ENCODE measurements around the gene PPP2R2B.

Gene PPP2R2B

DNA sequence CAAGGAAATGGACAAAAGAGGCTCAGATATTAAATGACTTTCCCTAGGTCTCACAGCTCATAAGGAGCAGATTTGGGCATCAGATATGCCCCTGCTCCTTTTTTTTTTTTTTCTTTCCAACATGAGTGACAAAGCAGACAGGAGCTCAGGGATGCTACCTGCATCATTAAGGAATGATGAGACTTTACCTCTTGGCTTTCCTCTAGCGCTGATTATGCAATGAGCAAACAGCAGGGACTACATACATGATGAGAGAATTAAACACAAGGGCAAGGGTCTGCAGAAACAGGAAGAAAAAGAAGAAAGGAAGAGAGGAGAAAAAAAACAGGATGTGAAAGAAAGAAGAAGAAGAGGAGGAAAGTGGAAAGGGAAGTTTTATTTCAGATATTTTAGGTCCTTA lies 179.9 kb downstream of the PPP2R2B start:
- H3K9me3 Mint-ChIP-seq = no peaks in the 10 kb centered on the region
- no peak overlapping the region for H3K4me3 Mint-ChIP-seq
- peaks cover 8% of the 10 kb centered on the region for H3K27me3 Mint-ChIP-seq (ENCODE audit: low read depth, poor library complexity)
- H3K36me3 Mint-ChIP-seq (ENCODE audit: low read depth) = no peaks in the 10 kb centered on the region
- no peak for DNase-seq
- peaks cover 20% of the 10 kb centered on the region for H3K4me1 Mint-ChIP-seq
- H3K27ac Mint-ChIP-seq = no peak overlapping the region
- TF ChIP-seq, protein P1, sequence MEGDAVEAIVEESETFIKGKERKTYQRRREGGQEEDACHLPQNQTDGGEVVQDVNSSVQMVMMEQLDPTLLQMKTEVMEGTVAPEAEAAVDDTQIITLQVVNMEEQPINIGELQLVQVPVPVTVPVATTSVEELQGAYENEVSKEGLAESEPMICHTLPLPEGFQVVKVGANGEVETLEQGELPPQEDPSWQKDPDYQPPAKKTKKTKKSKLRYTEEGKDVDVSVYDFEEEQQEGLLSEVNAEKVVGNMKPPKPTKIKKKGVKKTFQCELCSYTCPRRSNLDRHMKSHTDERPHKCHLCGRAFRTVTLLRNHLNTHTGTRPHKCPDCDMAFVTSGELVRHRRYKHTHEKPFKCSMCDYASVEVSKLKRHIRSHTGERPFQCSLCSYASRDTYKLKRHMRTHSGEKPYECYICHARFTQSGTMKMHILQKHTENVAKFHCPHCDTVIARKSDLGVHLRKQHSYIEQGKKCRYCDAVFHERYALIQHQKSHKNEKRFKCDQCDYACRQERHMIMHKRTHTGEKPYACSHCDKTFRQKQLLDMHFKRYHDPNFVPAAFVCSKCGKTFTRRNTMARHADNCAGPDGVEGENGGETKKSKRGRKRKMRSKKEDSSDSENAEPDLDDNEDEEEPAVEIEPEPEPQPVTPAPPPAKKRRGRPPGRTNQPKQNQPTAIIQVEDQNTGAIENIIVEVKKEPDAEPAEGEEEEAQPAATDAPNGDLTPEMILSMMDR (IDR thresholded peaks at IDR 0.05) = no peak

DNA sequence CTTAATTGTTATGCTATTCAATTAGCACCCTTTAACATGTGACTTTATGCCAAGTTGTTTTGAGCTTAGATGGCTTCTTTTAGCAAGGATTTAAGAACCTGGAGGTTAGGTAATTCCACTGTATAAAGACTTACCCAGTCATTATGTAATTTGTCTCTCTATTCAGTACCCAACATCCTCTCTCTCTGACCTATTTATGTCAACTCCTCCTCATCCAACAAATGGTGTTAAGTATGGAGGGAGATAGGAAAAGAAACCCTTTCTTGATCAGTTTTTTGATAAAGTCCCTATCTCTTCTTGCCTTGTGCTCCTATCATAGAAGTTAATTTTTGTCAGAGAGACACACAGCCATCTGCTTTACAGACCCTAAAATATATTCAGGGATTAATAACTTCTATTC lies 181.3 kb downstream of the PPP2R2B start:
- no peaks in the 10 kb centered on the region for H3K36me3 Mint-ChIP-seq (ENCODE audit: low read depth)
- peaks cover 20% of the 10 kb centered on the region for H3K4me1 Mint-ChIP-seq
- TF ChIP-seq, protein P1 (IDR thresholded peaks at IDR 0.05) = no peak
- H3K4me3 Mint-ChIP-seq = no peak overlapping the region
- DNase-seq = no peak
- H3K27ac Mint-ChIP-seq = no peak overlapping the region
- peaks cover 8% of the 10 kb centered on the region for H3K27me3 Mint-ChIP-seq (ENCODE audit: low read depth, poor library complexity)
- H3K9me3 Mint-ChIP-seq = no peaks in the 10 kb centered on the region

DNA sequence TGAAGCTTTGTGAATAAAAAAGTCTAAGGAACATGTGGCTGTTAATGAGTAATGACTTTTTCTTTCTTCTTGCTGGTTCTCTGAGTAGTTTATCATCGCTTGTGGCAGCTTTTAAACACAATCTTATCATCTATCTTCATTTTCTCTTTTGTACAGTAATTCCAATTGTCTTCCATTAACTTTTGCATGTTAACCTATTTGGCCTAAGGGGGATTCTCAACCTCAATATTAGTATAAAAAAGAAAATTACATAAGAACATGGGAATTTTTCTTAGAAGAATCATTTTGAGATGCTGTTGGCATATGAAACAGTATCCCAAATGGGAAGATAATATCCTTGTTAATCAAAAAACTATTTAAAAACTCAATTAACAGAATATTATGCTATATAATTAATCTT lies 182.9 kb downstream of the PPP2R2B start:
- Mint-ChIP-seq H3K4me3 (no peak overlapping the region), H3K36me3 (ENCODE audit: low read depth) (no peaks in the 10 kb centered on the region), H3K4me1 (peaks cover 8% of the 10 kb centered on the region), H3K27me3 (ENCODE audit: low read depth, poor library complexity) (peaks cover 4% of the 10 kb centered on the region), H3K27ac (no peak overlapping the region), H3K9me3 (no peaks in the 10 kb centered on the region)
- DNase-seq = no peak
- TF ChIP-seq, protein P1 (IDR thresholded peaks at IDR 0.05) = no peak

DNA sequence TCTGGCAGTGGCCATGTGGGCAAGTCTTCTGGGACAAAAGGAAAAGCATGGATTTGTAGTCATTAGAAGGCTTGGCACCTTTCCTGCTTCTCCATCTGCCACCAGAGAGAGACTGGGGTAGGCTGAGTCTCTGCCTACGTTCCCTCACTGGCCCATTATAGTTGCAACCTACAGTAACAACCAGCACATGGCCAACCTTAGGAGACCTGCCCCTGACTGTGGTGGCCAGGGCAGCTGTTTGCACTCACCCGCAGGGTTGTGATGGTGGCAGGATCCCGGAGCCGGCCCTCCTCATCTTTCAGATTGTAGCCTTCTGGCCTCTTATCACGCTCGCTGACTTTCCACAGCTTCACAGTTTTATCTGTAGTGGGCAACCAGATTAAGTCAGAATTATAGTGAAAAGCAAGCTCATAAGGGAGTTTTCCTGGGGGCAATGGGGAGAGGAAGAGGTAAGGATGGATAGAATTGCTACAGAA lies 187.6 kb downstream of the PPP2R2B start:
- Mint-ChIP-seq H3K4me3 (no peak overlapping the region), H3K27ac (no peak overlapping the region), H3K4me1 (no peaks in the 10 kb centered on the region), H3K9me3 (no peaks in the 10 kb centered on the region), H3K36me3 (ENCODE audit: low read depth) (no peaks in the 10 kb centered on the region), H3K27me3 (ENCODE audit: low read depth, poor library complexity) (no peaks in the 10 kb centered on the region)
- no peak for DNase-seq
- TF ChIP-seq, protein P1 (IDR thresholded peaks at IDR 0.05) = no peak

DNA sequence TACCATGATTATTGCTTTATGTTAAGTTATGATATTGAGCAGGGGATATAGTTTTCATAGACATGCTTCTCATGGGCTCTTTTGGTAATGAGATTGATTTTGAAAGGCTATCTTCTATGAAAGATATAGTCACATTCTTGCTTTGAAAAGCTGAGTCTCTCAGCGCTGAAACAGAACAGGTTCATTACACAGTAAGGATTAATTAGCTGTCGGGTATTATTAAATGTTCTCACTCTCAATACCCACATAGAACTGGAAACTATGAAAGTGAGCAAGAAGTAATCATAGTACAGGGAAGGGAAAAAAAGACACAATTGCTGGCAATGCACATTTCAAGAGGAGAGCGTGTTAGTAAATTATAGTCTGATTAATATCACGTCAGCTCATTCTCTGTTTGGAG lies 190.9 kb downstream of the PPP2R2B start:
- Mint-ChIP-seq H3K4me1 (no peaks in the 10 kb centered on the region), H3K36me3 (ENCODE audit: low read depth) (no peaks in the 10 kb centered on the region), H3K4me3 (no peak overlapping the region), H3K9me3 (no peaks in the 10 kb centered on the region), H3K27ac (no peak overlapping the region), H3K27me3 (ENCODE audit: low read depth, poor library complexity) (peaks cover 8% of the 10 kb centered on the region)
- no peak for DNase-seq
- TF ChIP-seq, protein P1 (IDR thresholded peaks at IDR 0.05) = no peak

DNA sequence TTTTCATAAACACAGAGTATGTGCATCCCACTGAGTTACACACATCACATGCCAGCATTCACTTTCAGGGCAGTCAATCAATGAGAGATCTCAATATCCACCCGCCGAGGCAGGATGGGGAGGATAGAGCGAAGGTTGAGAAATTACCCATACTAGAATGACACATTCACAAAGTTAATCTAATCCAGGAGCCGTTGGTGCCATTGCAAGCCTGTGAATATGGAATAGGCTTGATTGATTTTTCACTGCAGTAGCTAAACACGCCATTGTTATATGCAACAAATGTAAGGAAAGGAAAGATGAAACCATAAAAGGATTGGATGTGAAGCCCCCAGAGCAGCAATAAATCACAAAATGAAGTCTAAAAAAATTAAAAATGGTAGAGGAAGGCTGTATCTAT lies 194.7 kb downstream of the PPP2R2B start:
- H3K27me3 Mint-ChIP-seq (ENCODE audit: low read depth, poor library complexity) = peaks cover 8% of the 10 kb centered on the region
- no peak for DNase-seq
- peaks cover 12% of the 10 kb centered on the region for H3K4me1 Mint-ChIP-seq
- TF ChIP-seq, protein P1 (IDR thresholded peaks at IDR 0.05) = no peak
- H3K27ac Mint-ChIP-seq = no peak overlapping the region
- H3K9me3 Mint-ChIP-seq = no peaks in the 10 kb centered on the region
- no peak overlapping the region for H3K4me3 Mint-ChIP-seq
- no peaks in the 10 kb centered on the region for H3K36me3 Mint-ChIP-seq (ENCODE audit: low read depth)

Measured in nephron progenitor cell (in vitro differentiated cells).